Retinal pigment epithelial cell (primary cell): ENCODE data around the gene CFAP77.

Experiments used
- DNase-seq: peaks from one replicate; pipeline ENCODE4 v3.0.0-alpha.2; 2010; ENCODE audit warnings: low read depth
- H3K4me3 ChIP-seq: 2 replicates; pipeline ENCODE4 v1.5.1; 2011; ENCODE audit warnings: mild to moderate bottlenecking, low read length, control low read depth, moderate library complexity
- CTCF ChIP-seq: conservative IDR thresholded peaks from 2 replicates; pipeline ENCODE4 v1.5.1; 2011; ENCODE audit warnings: low read depth, low read length, control low read depth, inconsistent platforms

CFAP77 gene

GRCh38 chr9:132478353-132479050 lies 68.5 kb downstream of the CFAP77 start:
- no peak overlapping the region for H3K4me3 ChIP-seq
- DNase-seq, result no peak
- TF ChIP-seq CTCF, result no peak

- H3K4me3 ChIP-seq, result no peak overlapping the region
- no peak for DNase-seq
- TF ChIP-seq CTCF, result no peak
These were observed 69.7 kb downstream of the CFAP77 start for GRCh38 chr9:132479733-132480132.

- TF ChIP-seq CTCF, result no peak
- no peak for DNase-seq
- H3K4me3 ChIP-seq, result no peak overlapping the region
These were observed 71.2 kb downstream of the CFAP77 start for GRCh38 chr9:132481053-132481849.

- no peak for TF ChIP-seq CTCF
- DNase-seq, result no peak
- no peak overlapping the region for H3K4me3 ChIP-seq
These were observed 72.3 kb downstream of the CFAP77 start for GRCh38 chr9:132482196-132482813.

- no peak overlapping the region for H3K4me3 ChIP-seq
- DNase-seq, result no peak
- TF ChIP-seq CTCF, result no peak
These were observed 75.4 kb downstream of the CFAP77 start for GRCh38 chr9:132485393-132485792.

GRCh38 chr9:132486706-132487350 lies 76.8 kb downstream of the CFAP77 start:
- no peak for TF ChIP-seq CTCF
- DNase-seq, result no peak
- no peak overlapping the region for H3K4me3 ChIP-seq
